ENCODE measurements around the gene SLC22A17. TPM values are rescaled to one million over a fixed set of nuclear protein-coding genes. Genes with fewer than 3 reads are reported as not detected.

The SLC22A17 gene
- total and polyA plus RNA-seq, 2 of the 13 experiments (the other 11 are each of a cell fraction or from before 2014, with no cell fraction given) = 0.95 to 1.1 TPM

DNA sequence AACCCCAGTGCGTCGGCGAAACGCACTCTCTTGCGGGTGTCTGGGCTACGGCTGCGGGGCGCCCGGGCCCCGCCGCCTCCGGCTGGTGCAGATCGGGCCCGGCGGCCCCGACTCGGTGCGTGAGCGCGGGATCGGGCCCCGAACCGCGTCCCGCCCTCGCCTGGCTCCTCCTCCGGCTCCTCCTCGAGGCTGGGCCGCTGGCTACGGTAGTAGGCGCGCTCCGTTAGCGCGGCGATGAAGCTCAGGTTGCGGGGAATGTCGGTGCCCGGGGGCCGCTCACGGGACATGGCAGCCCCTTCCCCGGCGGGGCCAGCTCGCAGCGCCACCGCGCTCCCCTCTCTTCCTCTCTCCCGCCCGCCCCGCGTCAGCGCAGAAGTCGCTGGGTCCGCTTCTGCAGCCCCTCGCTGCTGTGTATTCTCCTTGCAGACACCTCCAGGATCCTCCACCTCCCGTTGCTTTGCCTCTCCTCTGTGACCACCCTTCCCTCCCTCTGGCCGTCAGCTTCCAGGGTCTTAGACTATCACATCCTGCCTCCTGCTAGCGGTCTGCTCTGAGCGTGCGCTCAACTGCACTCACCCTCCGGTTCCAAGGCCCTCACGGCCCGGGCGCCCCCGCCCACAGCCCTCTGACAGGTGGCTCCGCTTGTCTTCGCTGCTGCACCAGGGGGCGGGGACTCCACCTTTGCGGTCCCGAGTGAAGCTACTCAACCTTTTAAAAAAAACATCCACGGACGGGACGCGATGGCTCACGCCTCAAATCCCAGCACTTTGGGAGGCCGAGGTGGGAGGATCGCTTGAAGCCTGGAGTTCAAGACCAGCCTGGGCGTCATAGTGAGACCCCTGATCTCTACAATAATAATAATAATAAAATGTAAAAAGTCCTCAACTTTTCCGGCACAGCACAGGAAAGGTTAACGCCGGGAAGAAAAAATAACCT lies 50.1 kb downstream of the SLC22A17 start, which contains the start of gene PPP1R3E (continued):
- peak; percentile 58; the same call in 1 of the 2 replicates for TF ChIP-seq KLF12 (CRISPR knock-in tag; IDR thresholded peaks at IDR 0.05; ENCODE audit: borderline replicate concordance)
- no peak for TF ChIP-seq NCOR1 (IDR thresholded peaks at IDR 0.05; ENCODE audit: borderline replicate concordance, low read length)
- peak; percentile 84 for TF ChIP-seq HNRNPH1 (optimal IDR thresholded peaks at IDR 0.05; ENCODE audit: low read depth, low read length)
- TF ChIP-seq, protein P1, sequence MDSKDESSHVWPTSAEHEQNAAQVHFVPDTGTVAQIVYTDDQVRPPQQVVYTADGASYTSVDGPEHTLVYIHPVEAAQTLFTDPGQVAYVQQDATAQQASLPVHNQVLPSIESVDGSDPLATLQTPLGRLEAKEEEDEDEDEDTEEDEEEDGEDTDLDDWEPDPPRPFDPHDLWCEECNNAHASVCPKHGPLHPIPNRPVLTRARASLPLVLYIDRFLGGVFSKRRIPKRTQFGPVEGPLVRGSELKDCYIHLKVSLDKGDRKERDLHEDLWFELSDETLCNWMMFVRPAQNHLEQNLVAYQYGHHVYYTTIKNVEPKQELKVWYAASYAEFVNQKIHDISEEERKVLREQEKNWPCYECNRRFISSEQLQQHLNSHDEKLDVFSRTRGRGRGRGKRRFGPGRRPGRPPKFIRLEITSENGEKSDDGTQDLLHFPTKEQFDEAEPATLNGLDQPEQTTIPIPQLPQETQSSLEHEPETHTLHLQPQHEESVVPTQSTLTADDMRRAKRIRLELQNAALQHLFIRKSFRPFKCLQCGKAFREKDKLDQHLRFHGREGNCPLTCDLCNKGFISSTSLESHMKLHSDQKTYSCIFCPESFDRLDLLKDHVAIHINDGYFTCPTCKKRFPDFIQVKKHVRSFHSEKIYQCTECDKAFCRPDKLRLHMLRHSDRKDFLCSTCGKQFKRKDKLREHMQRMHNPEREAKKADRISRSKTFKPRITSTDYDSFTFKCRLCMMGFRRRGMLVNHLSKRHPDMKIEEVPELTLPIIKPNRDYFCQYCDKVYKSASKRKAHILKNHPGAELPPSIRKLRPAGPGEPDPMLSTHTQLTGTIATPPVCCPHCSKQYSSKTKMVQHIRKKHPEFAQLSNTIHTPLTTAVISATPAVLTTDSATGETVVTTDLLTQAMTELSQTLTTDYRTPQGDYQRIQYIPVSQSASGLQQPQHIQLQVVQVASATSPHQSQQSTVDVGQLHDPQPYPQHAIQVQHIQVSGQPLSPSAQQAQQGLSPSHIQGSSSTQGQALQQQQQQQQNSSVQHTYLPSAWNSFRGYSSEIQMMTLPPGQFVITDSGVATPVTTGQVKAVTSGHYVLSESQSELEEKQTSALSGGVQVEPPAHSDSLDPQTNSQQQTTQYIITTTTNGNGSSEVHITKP (CRISPR knock-in tag; IDR thresholded peaks at IDR 0.05; ENCODE audit: low read depth) = peak; percentile 76; the same call in 1 of the 2 replicates
- peak; percentile 73; the same call in 1 of the 2 replicates for TF ChIP-seq ZNF614 (CRISPR knock-in tag; IDR thresholded peaks at IDR 0.05; ENCODE audit: borderline replicate concordance)
- TF ChIP-seq, protein P2, sequence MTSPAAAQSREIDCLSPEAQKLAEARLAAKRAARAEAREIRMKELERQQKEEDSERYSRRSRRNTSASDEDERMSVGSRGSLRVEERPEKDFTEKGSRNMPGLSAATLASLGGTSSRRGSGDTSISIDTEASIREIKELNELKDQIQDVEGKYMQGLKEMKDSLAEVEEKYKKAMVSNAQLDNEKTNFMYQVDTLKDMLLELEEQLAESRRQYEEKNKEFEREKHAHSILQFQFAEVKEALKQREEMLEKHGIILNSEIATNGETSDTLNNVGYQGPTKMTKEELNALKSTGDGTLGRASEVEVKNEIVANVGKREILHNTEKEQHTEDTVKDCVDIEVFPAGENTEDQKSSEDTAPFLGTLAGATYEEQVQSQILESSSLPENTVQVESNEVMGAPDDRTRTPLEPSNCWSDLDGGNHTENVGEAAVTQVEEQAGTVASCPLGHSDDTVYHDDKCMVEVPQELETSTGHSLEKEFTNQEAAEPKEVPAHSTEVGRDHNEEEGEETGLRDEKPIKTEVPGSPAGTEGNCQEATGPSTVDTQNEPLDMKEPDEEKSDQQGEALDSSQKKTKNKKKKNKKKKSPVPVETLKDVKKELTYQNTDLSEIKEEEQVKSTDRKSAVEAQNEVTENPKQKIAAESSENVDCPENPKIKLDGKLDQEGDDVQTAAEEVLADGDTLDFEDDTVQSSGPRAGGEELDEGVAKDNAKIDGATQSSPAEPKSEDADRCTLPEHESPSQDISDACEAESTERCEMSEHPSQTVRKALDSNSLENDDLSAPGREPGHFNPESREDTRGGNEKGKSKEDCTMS (CRISPR knock-in tag; conservative IDR thresholded peaks at IDR 0.05) = peak; percentile 66; the same call in 1 of the 2 replicates
- no peak; the same call in 1 of the 2 replicates for TF ChIP-seq ZNF263 (CRISPR knock-in tag; IDR thresholded peaks at IDR 0.05)
- no peak for TF ChIP-seq REL (CRISPR knock-in tag; conservative IDR thresholded peaks at IDR 0.05)
- no peak; the same call in 1 of the 2 replicates for TF ChIP-seq ZNF619 (CRISPR knock-in tag; IDR thresholded peaks at IDR 0.05)
- TF ChIP-seq ZNF136 (CRISPR knock-in tag; IDR thresholded peaks at IDR 0.05; ENCODE audit: low read depth) = peak; percentile 28; the same call in 1 of the 2 replicates
- no peak for TF ChIP-seq ASH2L (IDR thresholded peaks at IDR 0.05; ENCODE audit: insufficient read length, low read depth, low read length)
- TF ChIP-seq, protein P3, sequence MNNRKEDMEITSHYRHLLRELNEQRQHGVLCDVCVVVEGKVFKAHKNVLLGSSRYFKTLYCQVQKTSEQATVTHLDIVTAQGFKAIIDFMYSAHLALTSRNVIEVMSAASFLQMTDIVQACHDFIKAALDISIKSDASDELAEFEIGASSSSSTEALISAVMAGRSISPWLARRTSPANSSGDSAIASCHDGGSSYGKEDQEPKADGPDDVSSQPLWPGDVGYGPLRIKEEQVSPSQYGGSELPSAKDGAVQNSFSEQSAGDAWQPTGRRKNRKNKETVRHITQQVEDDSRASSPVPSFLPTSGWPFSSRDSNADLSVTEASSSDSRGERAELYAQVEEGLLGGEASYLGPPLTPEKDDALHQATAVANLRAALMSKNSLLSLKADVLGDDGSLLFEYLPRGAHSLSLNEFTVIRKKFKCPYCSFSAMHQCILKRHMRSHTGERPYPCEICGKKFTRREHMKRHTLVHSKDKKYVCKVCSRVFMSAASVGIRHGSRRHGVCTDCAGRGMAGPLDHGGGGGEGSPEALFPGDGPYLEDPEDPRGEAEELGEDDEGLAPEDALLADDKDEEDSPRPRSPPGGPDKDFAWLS (CRISPR knock-in tag; IDR thresholded peaks at IDR 0.05; ENCODE audit: borderline replicate concordance) = peak; percentile 96; the same call in 1 of the 2 replicates
- TF ChIP-seq SRSF9 (IDR thresholded peaks at IDR 0.05; ENCODE audit: borderline replicate concordance, insufficient read depth, low read depth, low read length, poor library complexity, severe bottlenecking) = no peak
- no peak for TF ChIP-seq RAD51 (IDR thresholded peaks at IDR 0.05; ENCODE audit: borderline replicate concordance)
- peak; percentile 61; the same call in 1 of the 2 replicates for TF ChIP-seq ZNF839 (CRISPR knock-in tag; IDR thresholded peaks at IDR 0.05; ENCODE audit: borderline replicate concordance)
- peak; percentile 98 for TF ChIP-seq KLF9 (CRISPR knock-in tag; IDR thresholded peaks at IDR 0.05; ENCODE audit: low read depth)
- no peak for TF ChIP-seq CENPX (CRISPR knock-in tag; IDR thresholded peaks at IDR 0.05)
- TF ChIP-seq BHLHE40 (IDR thresholded peaks at IDR 0.05; ENCODE audit: low read length) = no peak
